GM21526 (cell line): ENCODE results near the gene MYOM1.
"Not testable (repeated sequence)": the region's sequence is repeated elsewhere in the genome, so short reads cannot be mapped to it uniquely, and the experiment has no call there.

Source experiments
- ATAC-seq: cut with Tn5 transposase; IDR thresholded peaks from one replicate; pipeline ENCODE4 v1.9.1; 2021; ENCODE audit warnings: moderate library complexity; ENCODE audit not compliant: unreplicated experiment, low FRiP score

The MYOM1 gene

GRCh38 chr18:3095921-3096320 lies 123.8 kb downstream of the MYOM1 start:
- no peak for ATAC-seq

GRCh38 chr18:3094338-3094684 lies 125.5 kb downstream of the MYOM1 start:
- ATAC-seq = no peak

GRCh38 chr18:3093624-3094337 lies 126.0 kb downstream of the MYOM1 start:
- ATAC-seq = no peak

GRCh38 chr18:3092727-3093126 lies 127.0 kb downstream of the MYOM1 start:
- no peak for ATAC-seq

GRCh38 chr18:3089579-3089978 lies 130.2 kb downstream of the MYOM1 start:
- ATAC-seq = no peak

GRCh38 chr18:3088449-3088848 lies 131.3 kb downstream of the MYOM1 start:
- ATAC-seq = no peak

GRCh38 chr18:3086871-3087270 lies 132.9 kb downstream of the MYOM1 start:
- ATAC-seq = no peak

- no peak for ATAC-seq
Observed at GRCh38 chr18:3085612-3086011, 134.2 kb downstream of the MYOM1 start.

GRCh38 chr18:3084206-3084605 lies 135.6 kb downstream of the MYOM1 start:
- ATAC-seq = no peak

- no peak for ATAC-seq
Observed at GRCh38 chr18:3083766-3084165, 136.0 kb downstream of the MYOM1 start.

GRCh38 chr18:3081584-3081991 lies 138.2 kb downstream of the MYOM1 start:
- ATAC-seq = no peak

GRCh38 chr18:3079653-3080052 lies 140.1 kb downstream of the MYOM1 start:
- ATAC-seq = no peak

GRCh38 chr18:3075491-3075890 lies 144.3 kb downstream of the MYOM1 start:
- no peak for ATAC-seq

GRCh38 chr18:3074087-3074486 lies 145.7 kb downstream of the MYOM1 start:
- no peak for ATAC-seq

GRCh38 chr18:3073353-3073752 lies 146.4 kb downstream of the MYOM1 start:
- not testable (repeated sequence) for ATAC-seq

- no peak for ATAC-seq
Observed at GRCh38 chr18:3071676-3072075, 148.1 kb downstream of the MYOM1 start.

- ATAC-seq = no peak
Observed at GRCh38 chr18:3069671-3070433, 149.9 kb downstream of the MYOM1 start.

- ATAC-seq = no peak
Observed at GRCh38 chr18:3067722-3068121, 152.0 kb downstream of the MYOM1 start.

- ATAC-seq = no peak
Observed at GRCh38 chr18:3067165-3067661, 152.6 kb downstream of the MYOM1 start.

GRCh38 chr18:3066341-3067110 lies 153.2 kb downstream of the MYOM1 start:
- no peak for ATAC-seq

GRCh38 chr18:3063766-3064165 lies 156.0 kb downstream of the MYOM1 start:
- not testable (repeated sequence) for ATAC-seq
